ENCODE measurements around the gene SLC39A7.
A peak's percentile ranks its signal among the peaks of the same experiment; 100 is the strongest.

Gene SLC39A7

DNA sequence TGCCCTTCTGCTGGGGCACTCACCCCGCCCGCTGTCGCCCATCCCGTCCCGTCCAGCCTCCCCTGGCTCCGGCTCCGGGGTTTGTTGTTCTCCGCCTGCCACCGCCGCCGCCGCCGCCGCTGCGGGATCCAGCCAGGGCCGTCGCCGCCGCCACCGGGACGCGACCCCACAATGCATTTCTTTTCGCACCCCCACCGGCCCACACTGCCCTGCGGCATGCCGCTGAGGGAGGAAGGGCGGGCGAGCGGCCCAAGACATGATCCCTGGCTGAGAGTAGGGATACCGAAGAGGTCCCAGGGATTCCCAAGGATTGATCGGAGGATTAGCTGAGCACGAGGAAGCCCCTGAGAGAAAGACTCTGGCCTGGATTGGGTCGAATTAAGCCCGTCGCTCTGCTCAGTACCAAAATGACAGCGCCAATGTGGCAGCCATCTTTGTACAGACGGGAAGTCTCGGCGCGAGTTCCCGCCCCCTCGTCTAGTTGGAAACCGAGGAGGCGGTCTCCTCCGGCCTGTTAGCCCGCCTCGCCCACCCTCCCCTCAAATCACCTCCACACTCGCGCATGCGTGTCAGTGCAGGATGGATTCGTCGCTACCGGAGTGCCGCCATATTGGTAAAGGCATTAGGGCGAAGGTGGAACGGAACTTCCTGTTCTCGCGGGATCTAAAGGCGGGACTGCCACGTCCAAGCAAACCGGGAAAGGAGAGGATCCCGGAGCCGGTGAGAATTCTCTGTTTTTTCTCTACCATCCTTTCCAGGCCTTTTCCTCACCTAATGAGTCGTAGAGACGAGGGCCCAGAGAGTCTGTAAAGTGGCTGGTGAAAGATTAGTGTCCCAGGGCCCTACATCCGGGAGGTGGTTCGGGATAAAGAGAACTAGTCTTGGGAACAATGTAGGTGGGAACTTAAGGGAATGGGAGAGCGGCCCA is at the start of gene SLC39A7, which contains the start of gene RXRB:
Gene SLC39A7, plus strand, starts transcription at position 649 of the 928 bp plus-strand sequence. CDS start 379 bp downstream, outside the sequence.
Gene RXRB, minus strand, starts transcription at position 447 of the 928 bp plus-strand sequence. Its CDS starts 189 bp downstream, at position 258.
- no peaks in the 10 kb centered on the region for H3K9me2 ChIP-seq (replicated peaks; ENCODE audit: low read depth, low read length)
- no peaks in the 10 kb centered on the region for H3K9me3 ChIP-seq (ENCODE audit: insufficient read depth, low read depth, low read length)
- 0 out of 2 replicates have a peak, but pooled peaks cover 5% of the 10 kb centered on the region for H3F3A ChIP-seq (ENCODE audit: low read depth)
- H3K9ac ChIP-seq (ENCODE audit: low read depth, low read length, poor library complexity, severe bottlenecking): peak within 1 kb of the TSS; percentile 87
- H3K4me2 ChIP-seq (ENCODE audit: low read depth, low read length, poor library complexity, severe bottlenecking): peak within 1 kb of the TSS; percentile 99
- peaks cover 29% of the 10 kb centered on the region; the same call in 1 of the 2 replicates for H3K36me3 ChIP-seq (ENCODE audit: insufficient read depth, low read length)
- H3K4me3 ChIP-seq (ENCODE audit: low read length, poor library complexity, severe bottlenecking): peak within 1 kb of the TSS; percentile 87
- H3K27me3 ChIP-seq (ENCODE audit: insufficient read depth, low read length, poor library complexity, severe bottlenecking): no peaks in the 10 kb centered on the region
- TF ChIP-seq, protein P1, sequence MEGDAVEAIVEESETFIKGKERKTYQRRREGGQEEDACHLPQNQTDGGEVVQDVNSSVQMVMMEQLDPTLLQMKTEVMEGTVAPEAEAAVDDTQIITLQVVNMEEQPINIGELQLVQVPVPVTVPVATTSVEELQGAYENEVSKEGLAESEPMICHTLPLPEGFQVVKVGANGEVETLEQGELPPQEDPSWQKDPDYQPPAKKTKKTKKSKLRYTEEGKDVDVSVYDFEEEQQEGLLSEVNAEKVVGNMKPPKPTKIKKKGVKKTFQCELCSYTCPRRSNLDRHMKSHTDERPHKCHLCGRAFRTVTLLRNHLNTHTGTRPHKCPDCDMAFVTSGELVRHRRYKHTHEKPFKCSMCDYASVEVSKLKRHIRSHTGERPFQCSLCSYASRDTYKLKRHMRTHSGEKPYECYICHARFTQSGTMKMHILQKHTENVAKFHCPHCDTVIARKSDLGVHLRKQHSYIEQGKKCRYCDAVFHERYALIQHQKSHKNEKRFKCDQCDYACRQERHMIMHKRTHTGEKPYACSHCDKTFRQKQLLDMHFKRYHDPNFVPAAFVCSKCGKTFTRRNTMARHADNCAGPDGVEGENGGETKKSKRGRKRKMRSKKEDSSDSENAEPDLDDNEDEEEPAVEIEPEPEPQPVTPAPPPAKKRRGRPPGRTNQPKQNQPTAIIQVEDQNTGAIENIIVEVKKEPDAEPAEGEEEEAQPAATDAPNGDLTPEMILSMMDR (conservative IDR thresholded peaks at IDR 0.05; ENCODE audit: low read length): no peak
- no peak for TF ChIP-seq EZH2phosphoT487 (IDR thresholded peaks at IDR 0.05; ENCODE audit: borderline replicate concordance)
- H4K20me1 ChIP-seq (ENCODE audit: insufficient read depth, low read length, poor library complexity, severe bottlenecking): peaks cover 60% of the 10 kb centered on the region
- H3K4me1 ChIP-seq (ENCODE audit: insufficient read depth, low read length, poor library complexity, severe bottlenecking): peaks cover 64% of the 10 kb centered on the region
- peaks cover 82% of the 10 kb centered on the region for H3K79me2 ChIP-seq (ENCODE audit: insufficient read depth, low read length)
- peak within 1 kb of the TSS; percentile 95 for H2AFZ ChIP-seq (ENCODE audit: low read length)

GRCh38 chr6:33151050-33151449 is 49.6 kb upstream of the SLC39A7 start:
- no peak for TF ChIP-seq EZH2phosphoT487 (IDR thresholded peaks at IDR 0.05; ENCODE audit: borderline replicate concordance)
- TF ChIP-seq, protein P1 (conservative IDR thresholded peaks at IDR 0.05; ENCODE audit: low read length): no peak
- Histone ChIP-seq H3K9me3 (ENCODE audit: insufficient read depth, low read depth, low read length) (no peaks in the 10 kb centered on the region), H3K4me1 (ENCODE audit: insufficient read depth, low read length, poor library complexity, severe bottlenecking) (no peaks in the 10 kb centered on the region)

DNA sequence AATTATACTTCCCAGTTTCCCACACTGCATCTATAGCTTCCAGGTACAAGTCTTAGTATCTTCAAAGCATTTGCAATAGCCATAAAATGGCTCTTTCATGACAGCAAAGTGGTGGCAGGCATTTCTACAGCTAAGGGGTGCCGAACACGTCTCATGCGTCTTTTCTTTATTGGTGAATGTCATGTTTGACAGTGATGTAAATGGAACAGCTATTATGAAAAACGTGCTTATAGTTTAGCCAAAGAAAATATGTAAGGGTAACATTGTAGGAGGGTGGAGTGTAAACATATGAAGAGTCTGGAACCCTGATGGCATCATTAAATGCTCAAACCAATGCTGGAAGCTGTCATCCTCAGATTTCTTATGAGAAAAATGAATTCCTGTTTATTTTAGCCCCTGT is 46.3 kb upstream of the SLC39A7 start:
- Histone ChIP-seq H3K9me2 (replicated peaks; ENCODE audit: low read depth, low read length) (no peaks in the 10 kb centered on the region), H2AFZ (ENCODE audit: low read length) (no peak overlapping the region), H3K9ac (ENCODE audit: low read depth, low read length, poor library complexity, severe bottlenecking) (no peak overlapping the region), H3K36me3 (ENCODE audit: insufficient read depth, low read length) (no peaks in the 10 kb centered on the region), H3K4me2 (ENCODE audit: low read depth, low read length, poor library complexity, severe bottlenecking) (no peak overlapping the region), H3K79me2 (ENCODE audit: insufficient read depth, low read length) (no peaks in the 10 kb centered on the region), H3K4me3 (ENCODE audit: low read length, poor library complexity, severe bottlenecking) (no peak overlapping the region), H3F3A (ENCODE audit: low read depth) (no peaks in the 10 kb centered on the region), H4K20me1 (ENCODE audit: insufficient read depth, low read length, poor library complexity, severe bottlenecking) (no peaks in the 10 kb centered on the region), H3K27me3 (ENCODE audit: insufficient read depth, low read length, poor library complexity, severe bottlenecking) (peaks cover 16% of the 10 kb centered on the region), H3K9me3 (ENCODE audit: insufficient read depth, low read depth, low read length) (no peaks in the 10 kb centered on the region), H3K4me1 (ENCODE audit: insufficient read depth, low read length, poor library complexity, severe bottlenecking) (no peaks in the 10 kb centered on the region)
- TF ChIP-seq, protein P1 (conservative IDR thresholded peaks at IDR 0.05; ENCODE audit: low read length): no peak
- TF ChIP-seq EZH2phosphoT487 (IDR thresholded peaks at IDR 0.05; ENCODE audit: borderline replicate concordance): no peak

More at GRCh38 chr6:33151050-33151449, 49.6 kb upstream of the SLC39A7 start:
- Histone ChIP-seq H3K4me2 (ENCODE audit: low read depth, low read length, poor library complexity, severe bottlenecking) (no peak overlapping the region), H2AFZ (ENCODE audit: low read length) (no peak overlapping the region), H3K9me2 (replicated peaks; ENCODE audit: low read depth, low read length) (no peaks in the 10 kb centered on the region), H3K36me3 (ENCODE audit: insufficient read depth, low read length) (no peaks in the 10 kb centered on the region), H3K4me3 (ENCODE audit: low read length, poor library complexity, severe bottlenecking) (no peak overlapping the region), H4K20me1 (ENCODE audit: insufficient read depth, low read length, poor library complexity, severe bottlenecking) (no peaks in the 10 kb centered on the region), H3K9ac (ENCODE audit: low read depth, low read length, poor library complexity, severe bottlenecking) (no peak overlapping the region), H3F3A (ENCODE audit: low read depth) (no peaks in the 10 kb centered on the region), H3K79me2 (ENCODE audit: insufficient read depth, low read length) (no peaks in the 10 kb centered on the region), H3K27me3 (ENCODE audit: insufficient read depth, low read length, poor library complexity, severe bottlenecking) (peaks cover 10% of the 10 kb centered on the region)

All from Loucy (cell line).